Middle frontal gyrus (tissue), 1 donor: ENCODE data around the gene PICALM.
A peak's percentile ranks its signal among the peaks of the same experiment; 100 is the strongest.

ENCODE experiments used
- DNase-seq: peaks from one replicate; pipeline ENCODE4 v3.0.0-alpha.2; 2015; ENCODE audit warnings: low spot score; ENCODE audit errors: extremely low spot score

Gene PICALM

GRCh38 chr11:86047275-86047991 is 21.5 kb downstream of the PICALM start:
- DNase-seq: no peak

- DNase-seq: no peak
Observed at GRCh38 chr11:86046116-86046515, 22.8 kb downstream of the PICALM start.

- DNase-seq: no peak
Observed at GRCh38 chr11:86043765-86044503, 24.9 kb downstream of the PICALM start.

- peak; percentile 75 for DNase-seq
Observed at GRCh38 chr11:86041975-86042378, 26.9 kb downstream of the PICALM start.

GRCh38 chr11:86040919-86041850 is 27.7 kb downstream of the PICALM start:
- DNase-seq: no peak

GRCh38 chr11:86039094-86039493 is 29.8 kb downstream of the PICALM start:
- DNase-seq: no peak

- DNase-seq: no peak
Observed at GRCh38 chr11:86037743-86038142, 31.1 kb downstream of the PICALM start.

GRCh38 chr11:86035920-86036319 is 33.0 kb downstream of the PICALM start:
- DNase-seq: no peak

GRCh38 chr11:86035164-86035563 is 33.7 kb downstream of the PICALM start:
- no peak for DNase-seq

GRCh38 chr11:86034710-86035109 is 34.2 kb downstream of the PICALM start:
- DNase-seq: no peak

- no peak for DNase-seq
Observed at GRCh38 chr11:86021377-86021776, 47.5 kb downstream of the PICALM start.

- DNase-seq: no peak
Observed at GRCh38 chr11:86018249-86018648, 50.6 kb downstream of the PICALM start.

GRCh38 chr11:86016451-86016850 is 52.4 kb downstream of the PICALM start:
- DNase-seq: no peak

- no peak for DNase-seq
Observed at GRCh38 chr11:86015699-86016098, 53.2 kb downstream of the PICALM start.

- DNase-seq: no peak
Observed at GRCh38 chr11:86014221-86014620, 54.7 kb downstream of the PICALM start.

GRCh38 chr11:86013713-86014112 is 55.2 kb downstream of the PICALM start:
- no peak for DNase-seq

GRCh38 chr11:86011175-86011574 is 57.7 kb downstream of the PICALM start:
- DNase-seq: no peak

GRCh38 chr11:86003654-86004053 is 65.2 kb downstream of the PICALM start:
- DNase-seq: no peak

- no peak for DNase-seq
Observed at GRCh38 chr11:86002431-86002830, 66.5 kb downstream of the PICALM start.

GRCh38 chr11:85991508-85991907 is 77.4 kb downstream of the PICALM start:
- no peak for DNase-seq

- DNase-seq: no peak
Observed at GRCh38 chr11:85989746-85990145, 79.1 kb downstream of the PICALM start.

GRCh38 chr11:85988780-85989179 is 80.1 kb downstream of the PICALM start:
- DNase-seq: no peak
